ENCODE measurements around the gene ST8SIA6. TPM values are rescaled to one million over a fixed set of nuclear protein-coding genes. Genes with fewer than 3 reads are reported as not detected.

Gene ST8SIA6
- total and polyA plus RNA-seq, 2 of the 8 experiments (the other 6 are each of a cell fraction or from before 2014, with no cell fraction given): 0.70 to 1.1 TPM

GRCh38 chr10:17431871-17432311 lies 22.5 kb downstream of the ST8SIA6 start:
- H3K56ac ChIP-seq (replicated peaks; ENCODE audit: insufficient read length, low read depth, low read length): no peak overlapping the region
- H3K18ac ChIP-seq (ENCODE audit: extremely low read depth, low read length): no peak overlapping the region
- H3K14ac ChIP-seq (ENCODE audit: insufficient read length): no peak overlapping the region
- no peak overlapping the region for H3K4ac ChIP-seq (replicated peaks; ENCODE audit: insufficient read length, low read depth, low read length)
- DNase-seq (ENCODE audit: low read depth in 1 of 2, low spot score in 2 of 2) (peak in 1 of 2 experiments; percentile 7), FAIRE-seq (no peak)
- H2BK5ac ChIP-seq (ENCODE audit: low read depth, low read length): no peak overlapping the region
- no peak overlapping the region for H2BK12ac ChIP-seq (ENCODE audit: low read depth, low read length)
- H4K5ac ChIP-seq (ENCODE audit: insufficient read length, low read depth, low read length): no peak overlapping the region
- H3K79me2 ChIP-seq (ENCODE audit: control insufficient read depth in 1 of 2, insufficient read depth in 2 of 2, low read length in 2 of 2): no peaks in the 10 kb centered on the region
- no peak overlapping the region for H4K8ac ChIP-seq (ENCODE audit: extremely low read depth, insufficient read depth, low read length)
- no peaks in the 10 kb centered on the region for H4K20me1 ChIP-seq (replicated peaks in 1 of 2; ENCODE audit: control insufficient read depth in 1 of 2, insufficient read depth in 2 of 2, low read length in 2 of 2)
- H2AK5ac ChIP-seq (ENCODE audit: low read depth, low read length): no peak overlapping the region
- H3K27me3 ChIP-seq (replicated peaks in 1 of 4; ENCODE audit: control insufficient read depth in 3 of 4, extremely low read depth in 1 of 4, insufficient read depth in 3 of 4, low read length in 3 of 4): no peaks in the 10 kb centered on the region
- H4K91ac ChIP-seq (replicated peaks; ENCODE audit: insufficient read length, low read length): no peak overlapping the region
- ChIA-PET POLR2A (ENCODE audit: partially characterized antibody) (no interaction called here), CTCF (ENCODE audit: partially characterized antibody) (interaction anchor here (0.6 to 5.0 kb wide), 11 partner anchors 9 to 266 kb away, joined by 3 to 36 read pairs (median 4); partner anchors contain the start of gene ST8SIA6)
- H3K36me3 ChIP-seq (ENCODE audit: control insufficient read depth in 2 of 4, insufficient read depth in 4 of 4, low read length in 3 of 4): no peaks in the 10 kb centered on the region
- no peak overlapping the region for H3K9ac ChIP-seq (replicated peaks in 1 of 4; ENCODE audit: extremely low read depth in 1 of 4, low read depth in 3 of 4, low read length in 3 of 4)
- no peak overlapping the region for H3K27ac ChIP-seq (ENCODE audit: low read depth, low read length)
- no peak overlapping the region for H2AFZ ChIP-seq (ENCODE audit: low read length)
- no peak overlapping the region for H2BK120ac ChIP-seq (replicated peaks; ENCODE audit: low read depth, low read length)
- H3K9me3 ChIP-seq (ENCODE audit: insufficient read depth in 2 of 2, low read depth in 1 of 2, low read length in 1 of 2): no peaks in the 10 kb centered on the region
- H3K4me3 ChIP-seq (ENCODE audit: extremely low read depth in 1 of 4, insufficient read depth in 2 of 4, low read depth in 3 of 4, low read length in 4 of 4): no peak overlapping the region
- H2BK15ac ChIP-seq (ENCODE audit: low read length): no peak overlapping the region
- H2BK20ac ChIP-seq (ENCODE audit: low read length): no peak overlapping the region
- no peak overlapping the region for H3K23ac ChIP-seq (ENCODE audit: insufficient read length)
- H3K4me2 ChIP-seq (ENCODE audit: insufficient read depth in 1 of 2, low read depth in 2 of 2, low read length in 2 of 2): no peak overlapping the region
- H3K23me2 ChIP-seq (ENCODE audit: low read depth, low read length): 0 out of 2 replicates have a peak, but pooled peaks cover 2% of the 10 kb centered on the region
- WGBS, 2 experiments (ENCODE audit: extremely low coverage in 1 of 2, insufficient coverage in 1 of 2, insufficient read length in 1 of 2, insufficient replicate concordance in 2 of 2, low coverage in 1 of 2, low lambda C conversion rate in 2 of 2, missing lambda C conversion rate in 1 of 2): 92% methylated on average over 7 of the region's 7 CpGs; no CpG with 5 or more reads in 1 of the 2 experiments
- peaks cover 0 to 2% (median 0%) of the 10 kb centered on the region in 4 experiments; a peak in 1 of 7 replicates for H3K4me1 ChIP-seq (replicated peaks in 1 of 4; ENCODE audit: control insufficient read depth in 3 of 4, insufficient read depth in 4 of 4, low read length in 3 of 4)
- no peaks in the 10 kb centered on the region for H3K79me1 ChIP-seq (ENCODE audit: low read depth, low read length)
- no peak for TF ChIP-seq BACH1 (IDR thresholded peaks at IDR 0.05; ENCODE audit: low read length)
- TF ChIP-seq CTCF (IDR thresholded peaks at IDR 0.05; ENCODE audit: control extremely low read depth in 1 of 3, insufficient read depth in 1 of 3, low read depth in 1 of 3, low read length in 3 of 3): no peak
- TF ChIP-seq POU5F1 (IDR thresholded peaks at IDR 0.05; ENCODE audit: low read depth, low read length): no peak
- no peak for TF ChIP-seq SIRT6 (IDR thresholded peaks at IDR 0.05; ENCODE audit: low read length)
- no peak for TF ChIP-seq PHF8 (conservative IDR thresholded peaks at IDR 0.05; ENCODE audit: low read depth, low read length)
- TF ChIP-seq GABPA (IDR thresholded peaks at IDR 0.05; ENCODE audit: borderline replicate concordance, insufficient read depth, low read length): no peak
- TF ChIP-seq SIX5 (IDR thresholded peaks at IDR 0.05; ENCODE audit: low read depth, low read length): no peak
- TF ChIP-seq TAF1 (IDR thresholded peaks at IDR 0.05; ENCODE audit: low read depth, low read length): no peak
- no peak for TF ChIP-seq TBP (IDR thresholded peaks at IDR 0.05; ENCODE audit: low read depth, low read length)
- TF ChIP-seq SUZ12 (IDR thresholded peaks at IDR 0.05; ENCODE audit: low read length): no peak
- TF ChIP-seq E2F6 (IDR thresholded peaks at IDR 0.05): no peak
- no peak for TF ChIP-seq TEAD4 (IDR thresholded peaks at IDR 0.05; ENCODE audit: low read depth, low read length)

Data from H1 (cell line).